ENCODE results near the gene CCDC187. TPM values are rescaled to one million over a fixed set of nuclear protein-coding genes. Genes with fewer than 3 reads are reported as not detected.

Gene CCDC187
- total RNA-seq, 2 donors from 2014 or later: 0.04 to 0.09 TPM

DNA sequence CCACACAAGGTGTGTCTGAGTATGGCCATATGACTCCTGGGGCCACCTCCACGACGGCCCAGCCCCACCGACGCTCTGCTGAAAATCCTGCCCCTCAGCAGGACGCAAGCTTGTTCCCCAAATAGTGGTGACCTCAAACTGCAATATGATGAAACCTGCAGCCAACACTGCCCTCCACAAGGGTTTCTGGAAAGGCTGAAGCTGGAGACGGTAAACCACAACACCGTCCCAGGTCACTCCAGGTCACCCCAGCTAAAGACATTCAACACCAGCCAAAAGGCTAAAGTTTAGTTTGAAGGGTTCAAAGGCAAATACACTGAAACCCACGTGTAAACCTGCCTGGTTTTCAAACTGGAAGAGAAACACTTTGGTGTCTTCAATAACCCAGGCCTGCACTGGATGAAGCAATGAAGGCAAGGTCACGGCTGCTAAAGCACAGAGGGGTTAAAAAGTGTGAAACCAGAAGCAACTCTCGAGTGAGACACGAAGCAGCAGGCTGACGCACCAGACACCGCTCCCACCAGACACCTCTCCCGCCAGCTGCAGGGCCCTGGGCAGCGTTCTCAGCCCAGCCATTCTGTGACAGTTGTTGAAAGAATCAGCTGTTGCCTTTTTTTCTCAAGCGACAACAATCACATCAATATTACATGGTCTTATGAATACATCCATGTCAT, 97.2 kb downstream of the CCDC187 start:
- peaks cover 29% of the 10 kb centered on the region for H3K27me3 Mint-ChIP-seq (ENCODE audit: insufficient read depth)
- 87 to 90% methylated on average over 15 to 16 of the region's 16 CpGs for WGBS, 2 experiments (ENCODE audit: insufficient coverage in 1 of 2, insufficient read length in 1 of 2)
- peaks cover 3% of the 10 kb centered on the region for H3K36me3 Mint-ChIP-seq (ENCODE audit: low read depth)

DNA sequence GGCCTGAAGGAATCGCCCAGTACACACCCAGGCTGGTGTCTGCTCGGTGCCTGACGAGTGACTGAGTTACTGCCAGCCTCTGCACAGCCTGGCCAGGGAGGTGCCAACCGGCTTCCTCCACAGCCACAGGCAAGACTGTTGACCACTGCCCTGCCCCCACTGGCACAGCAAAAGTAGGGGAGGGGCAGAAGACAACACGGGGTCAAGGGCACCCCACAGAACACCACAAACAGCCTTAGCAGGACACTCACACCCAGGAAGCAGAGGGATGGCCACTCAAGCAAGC, 98.2 kb downstream of the CCDC187 start:
- H3K27me3 Mint-ChIP-seq (ENCODE audit: insufficient read depth): peaks cover 39% of the 10 kb centered on the region
- H3K4me3 Mint-ChIP-seq: no peak overlapping the region
- DNase-seq: no peak
- H3K27ac ChIP-seq (ENCODE audit: low read depth, low read length): no peak overlapping the region
- H3K9me3 Mint-ChIP-seq: no peaks in the 10 kb centered on the region
- H3K4me1 Mint-ChIP-seq: no peaks in the 10 kb centered on the region
- no peaks in the 10 kb centered on the region for H3K9me3 ChIP-seq (ENCODE audit: control insufficient read depth, low read length)
- no peak overlapping the region for H3K4me3 ChIP-seq (ENCODE audit: low read length)
- no peaks in the 10 kb centered on the region for H3K4me1 ChIP-seq (ENCODE audit: control insufficient read depth, insufficient read depth, low read length)
- peaks cover 54% of the 10 kb centered on the region for H3K27me3 ChIP-seq (ENCODE audit: control insufficient read depth, insufficient read depth, low read length, poor library complexity, severe bottlenecking)
- peaks cover 3% of the 10 kb centered on the region for H3K36me3 Mint-ChIP-seq (ENCODE audit: low read depth)
- no peak overlapping the region for H3K27ac Mint-ChIP-seq
- 60 to 86% methylated on average over 1 to 5 of the region's 5 CpGs for WGBS, 2 experiments (ENCODE audit: insufficient coverage in 1 of 2, insufficient read length in 1 of 2)
- no peak overlapping the region for H3K9ac ChIP-seq (ENCODE audit: extremely low read depth, low read length, poor library complexity, severe bottlenecking)
- H3K36me3 ChIP-seq (ENCODE audit: control insufficient read depth, insufficient read depth, low read length): no peaks in the 10 kb centered on the region
- TF ChIP-seq, protein P1, sequence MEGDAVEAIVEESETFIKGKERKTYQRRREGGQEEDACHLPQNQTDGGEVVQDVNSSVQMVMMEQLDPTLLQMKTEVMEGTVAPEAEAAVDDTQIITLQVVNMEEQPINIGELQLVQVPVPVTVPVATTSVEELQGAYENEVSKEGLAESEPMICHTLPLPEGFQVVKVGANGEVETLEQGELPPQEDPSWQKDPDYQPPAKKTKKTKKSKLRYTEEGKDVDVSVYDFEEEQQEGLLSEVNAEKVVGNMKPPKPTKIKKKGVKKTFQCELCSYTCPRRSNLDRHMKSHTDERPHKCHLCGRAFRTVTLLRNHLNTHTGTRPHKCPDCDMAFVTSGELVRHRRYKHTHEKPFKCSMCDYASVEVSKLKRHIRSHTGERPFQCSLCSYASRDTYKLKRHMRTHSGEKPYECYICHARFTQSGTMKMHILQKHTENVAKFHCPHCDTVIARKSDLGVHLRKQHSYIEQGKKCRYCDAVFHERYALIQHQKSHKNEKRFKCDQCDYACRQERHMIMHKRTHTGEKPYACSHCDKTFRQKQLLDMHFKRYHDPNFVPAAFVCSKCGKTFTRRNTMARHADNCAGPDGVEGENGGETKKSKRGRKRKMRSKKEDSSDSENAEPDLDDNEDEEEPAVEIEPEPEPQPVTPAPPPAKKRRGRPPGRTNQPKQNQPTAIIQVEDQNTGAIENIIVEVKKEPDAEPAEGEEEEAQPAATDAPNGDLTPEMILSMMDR (conservative IDR thresholded peaks at IDR 0.05): no peak

More for the DNA sequence above, 97.2 kb downstream of the CCDC187 start:
- no peaks in the 10 kb centered on the region for H3K4me1 Mint-ChIP-seq
- Histone ChIP-seq H3K4me3 (ENCODE audit: low read length) (no peak overlapping the region), H3K27me3 (ENCODE audit: control insufficient read depth, insufficient read depth, low read length, poor library complexity, severe bottlenecking) (peaks cover 43% of the 10 kb centered on the region), H3K4me1 (ENCODE audit: control insufficient read depth, insufficient read depth, low read length) (no peaks in the 10 kb centered on the region), H3K9ac (ENCODE audit: extremely low read depth, low read length, poor library complexity, severe bottlenecking) (no peak overlapping the region), H3K9me3 (ENCODE audit: control insufficient read depth, low read length) (no peaks in the 10 kb centered on the region), H3K36me3 (ENCODE audit: control insufficient read depth, insufficient read depth, low read length) (no peaks in the 10 kb centered on the region), H3K27ac (ENCODE audit: low read depth, low read length) (no peak overlapping the region)
- TF ChIP-seq, protein P1 (conservative IDR thresholded peaks at IDR 0.05): no peak
- no peak overlapping the region for H3K4me3 Mint-ChIP-seq
- DNase-seq: no peak
- H3K9me3 Mint-ChIP-seq: no peaks in the 10 kb centered on the region
- no peak overlapping the region for H3K27ac Mint-ChIP-seq

DNA sequence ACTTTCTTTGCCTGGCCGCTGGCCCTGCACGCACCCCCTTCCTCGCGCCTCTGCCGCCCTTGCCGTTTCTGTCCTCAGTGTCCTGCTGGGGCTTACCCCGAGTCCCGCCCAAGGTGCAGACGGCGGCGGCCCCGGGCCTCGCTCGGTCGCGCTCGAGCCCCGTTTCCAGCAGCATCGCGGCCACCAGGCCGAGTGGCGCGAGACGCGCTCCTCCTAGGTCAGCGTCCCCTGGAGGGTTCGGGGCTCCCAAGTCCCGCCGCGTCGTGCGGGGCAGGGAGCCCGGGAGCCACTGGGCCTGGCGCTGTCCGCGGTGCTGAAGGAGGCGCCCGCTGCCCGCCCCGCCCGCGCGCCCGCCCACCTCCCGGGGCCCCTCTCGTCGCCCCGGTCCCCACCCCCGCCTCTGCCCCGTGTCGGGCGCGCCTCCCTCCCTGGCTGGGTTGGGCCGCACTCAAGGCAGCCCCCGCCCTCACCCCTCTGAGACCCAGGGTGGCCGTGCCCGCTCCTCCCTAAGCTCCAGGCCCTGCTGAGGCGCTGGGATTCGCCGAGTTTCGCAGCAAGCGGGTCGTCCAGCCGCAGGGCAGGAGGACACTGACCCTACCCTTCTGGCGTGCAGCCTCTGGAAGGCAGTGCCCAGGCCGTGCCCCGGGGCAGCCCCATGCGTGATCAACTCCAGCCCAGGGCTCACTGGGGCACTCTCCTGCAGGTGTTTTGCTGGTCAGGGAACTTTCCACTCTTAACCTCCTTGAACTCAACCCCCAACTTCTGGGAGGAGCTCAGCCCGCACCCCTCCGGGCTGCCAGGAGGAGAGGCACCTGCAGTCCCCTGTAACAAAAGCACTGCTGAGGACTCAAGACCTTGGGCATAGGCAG, 98.8 kb downstream of the CCDC187 start, which contains the start of gene LHX3:
Gene LHX3 (minus strand): TSS at position 291 of the 869 bp plus-strand sequence. CDS start 116 bp downstream, at position 175.
- no peaks in the 10 kb centered on the region for H3K4me1 ChIP-seq (ENCODE audit: control insufficient read depth, insufficient read depth, low read length)
- TF ChIP-seq, protein P1 (conservative IDR thresholded peaks at IDR 0.05): no peak
- H3K36me3 ChIP-seq (ENCODE audit: control insufficient read depth, insufficient read depth, low read length): no peaks in the 10 kb centered on the region
- no peak within 1 kb of the TSS for H3K27ac ChIP-seq (ENCODE audit: low read depth, low read length)
- peaks cover 45% of the 10 kb centered on the region for H3K27me3 Mint-ChIP-seq (ENCODE audit: insufficient read depth)
- no peaks in the 10 kb centered on the region for H3K4me1 Mint-ChIP-seq
- peaks cover 59% of the 10 kb centered on the region for H3K27me3 ChIP-seq (ENCODE audit: control insufficient read depth, insufficient read depth, low read length, poor library complexity, severe bottlenecking)
- H3K9ac ChIP-seq (ENCODE audit: extremely low read depth, low read length, poor library complexity, severe bottlenecking): no peak within 1 kb of the TSS
- no peak within 1 kb of the TSS for H3K27ac Mint-ChIP-seq
- no peaks in the 10 kb centered on the region for H3K9me3 Mint-ChIP-seq
- no peak within 1 kb of the TSS for H3K4me3 Mint-ChIP-seq
- no peaks in the 10 kb centered on the region for H3K9me3 ChIP-seq (ENCODE audit: control insufficient read depth, low read length)
- no peak within 1 kb of the TSS for H3K4me3 ChIP-seq (ENCODE audit: low read length)
- DNase-seq: peak; percentile 86
- peaks cover 3% of the 10 kb centered on the region for H3K36me3 Mint-ChIP-seq (ENCODE audit: low read depth)
- 12 to 19% methylated on average over 23 to 70 of the region's 70 CpGs for WGBS, 2 experiments (ENCODE audit: insufficient coverage in 1 of 2, insufficient read length in 1 of 2)

All from endodermal cell (in vitro differentiated cells).